GM19238 (cell line): ENCODE results near the gene CNTN2.

Source experiments
- DNase-seq: peaks from one replicate; pipeline ENCODE4 v3.0.0; 2011; ENCODE audit warnings: low spot score; ENCODE audit not compliant: insufficient read length

Gene CNTN2

GRCh38 chr1:205071801-205072200 lies 28.8 kb downstream of the CNTN2 start:
- no peak for DNase-seq

- no peak for DNase-seq
Measured at GRCh38 chr1:205072286-205072685, 29.3 kb downstream of the CNTN2 start.

GRCh38 chr1:205072881-205073280 lies 29.9 kb downstream of the CNTN2 start:
- DNase-seq, result no peak

GRCh38 chr1:205073511-205073910 lies 30.5 kb downstream of the CNTN2 start:
- DNase-seq, result no peak

- no peak for DNase-seq
Measured at GRCh38 chr1:205074084-205074483, 31.1 kb downstream of the CNTN2 start.

GRCh38 chr1:205074513-205074912 lies 31.5 kb downstream of the CNTN2 start:
- no peak for DNase-seq

GRCh38 chr1:205075642-205076155 lies 32.7 kb downstream of the CNTN2 start:
- DNase-seq, result no peak

GRCh38 chr1:205076245-205076761 lies 33.3 kb downstream of the CNTN2 start:
- DNase-seq, result no peak

- DNase-seq, result no peak
Measured at GRCh38 chr1:205077158-205077933, 34.3 kb downstream of the CNTN2 start.

GRCh38 chr1:205077934-205078311 lies 34.9 kb downstream of the CNTN2 start:
- DNase-seq, result no peak

GRCh38 chr1:205082431-205082830 lies 39.4 kb downstream of the CNTN2 start:
- no peak for DNase-seq

GRCh38 chr1:205084360-205084759 lies 41.3 kb downstream of the CNTN2 start, which contains the start of gene TMEM81:
Gene TMEM81, minus strand, starts transcription at chr1:205084460. Its CDS starts 140 bp downstream, at chr1:205084320.
- DNase-seq, result no peak

- no peak for DNase-seq
Measured at GRCh38 chr1:205088341-205088740, 45.3 kb downstream of the CNTN2 start.

GRCh38 chr1:205091043-205091740 lies 48.2 kb downstream of the CNTN2 start:
- no peak for DNase-seq

- DNase-seq, result no peak
Measured at GRCh38 chr1:205095422-205095821, 52.4 kb downstream of the CNTN2 start.

- DNase-seq, result no peak
Measured at GRCh38 chr1:205098242-205098641, 55.2 kb downstream of the CNTN2 start.

GRCh38 chr1:205102404-205102803 lies 59.4 kb downstream of the CNTN2 start:
- DNase-seq, result no peak

GRCh38 chr1:205107327-205107726 lies 64.3 kb downstream of the CNTN2 start:
- DNase-seq, result no peak

GRCh38 chr1:205108464-205108863 lies 65.5 kb downstream of the CNTN2 start:
- no peak for DNase-seq

- DNase-seq, result no peak
Measured at GRCh38 chr1:205109269-205109668, 66.3 kb downstream of the CNTN2 start.

GRCh38 chr1:205109711-205110110 lies 66.7 kb downstream of the CNTN2 start:
- DNase-seq, result no peak

GRCh38 chr1:205111354-205111753 lies 68.3 kb downstream of the CNTN2 start:
- no peak for DNase-seq
